Fibroblast of lung (primary cell): Measurements from ENCODE around the gene BLVRB. TPM values are rescaled to one million over a fixed set of nuclear protein-coding genes. Genes with fewer than 3 reads are reported as not detected.
A peak's percentile ranks its signal among the peaks of the same experiment; 100 is the strongest.

ENCODE experiments used
- DNase-seq, 2 donors: peaks; one replicate each; pipeline versions ENCODE4 v3.0.0 to v3.0.0-alpha.2; 2010; ENCODE audit warnings: low read depth in 2 of 2
- H2AFZ ChIP-seq: 2 replicates; pipeline ENCODE4 v1.5.1; 2012; ENCODE audit warnings: low read length, control low read depth, inconsistent platforms
- H3K27ac ChIP-seq: 2 replicates; pipeline ENCODE4 v1.5.1; 2011; ENCODE audit warnings: low read length, control low read depth; ENCODE audit not compliant: insufficient read depth
- H3K27me3 ChIP-seq: 2 replicates; pipeline ENCODE4 v1.5.1; 2011; ENCODE audit warnings: mild to moderate bottlenecking, low read length; ENCODE audit not compliant: control insufficient read depth, insufficient read depth
- H3K36me3 ChIP-seq: 2 replicates; pipeline ENCODE4 v1.5.1; 2011; ENCODE audit warnings: low read length; ENCODE audit not compliant: control insufficient read depth, insufficient read depth
- H3K4me1 ChIP-seq: 2 replicates; pipeline ENCODE4 v1.5.1; 2011; ENCODE audit warnings: low read length; ENCODE audit not compliant: control insufficient read depth, insufficient read depth; ENCODE audit errors: extremely low read depth
- H3K4me2 ChIP-seq: 2 replicates; pipeline ENCODE4 v1.5.1; 2011; ENCODE audit warnings: low read length, control low read depth; ENCODE audit not compliant: insufficient read depth; ENCODE audit errors: extremely low read depth
- H3K4me3 ChIP-seq, 4 experiments: fragments of 200-600 bp in 1 of 4; sonication (generic) in 1 of 4; replicated peaks in 1 of 4; 2 replicates each; pipeline ENCODE4 v1.5.1; 2011 to 2016; ENCODE audit warnings: low read length in 4 of 4, low read depth in 3 of 4, mild to moderate bottlenecking in 3 of 4, control low read depth in 2 of 4, inconsistent platforms in 1 of 4, mixed read lengths in 1 of 4; ENCODE audit not compliant: insufficient read depth in 1 of 4; ENCODE audit errors: control extremely low read depth in 1 of 4
- H3K79me2 ChIP-seq: 2 replicates; pipeline ENCODE4 v1.5.1; 2012; ENCODE audit warnings: mild to moderate bottlenecking, low read length, inconsistent platforms; ENCODE audit not compliant: control insufficient read depth, insufficient read depth
- H3K9ac ChIP-seq: 2 replicates; pipeline ENCODE4 v1.5.1; 2011; ENCODE audit warnings: mild to moderate bottlenecking, low read length, control low read depth; ENCODE audit not compliant: insufficient read depth
- H3K9me3 ChIP-seq: 2 replicates; pipeline ENCODE4 v1.5.1; 2012; ENCODE audit warnings: low read depth, low read length; ENCODE audit not compliant: control insufficient read depth, insufficient read depth
- H4K20me1 ChIP-seq: 2 replicates; pipeline ENCODE4 v1.5.1; 2011; ENCODE audit warnings: low read length; ENCODE audit not compliant: control insufficient read depth, insufficient read depth; ENCODE audit errors: extremely low read depth
- CTCF ChIP-seq, 2 donors: IDR thresholded peaks in 1 of 2; conservative IDR thresholded peaks in 1 of 2; 1 replicate in 1 of 2; 2 replicates in 1 of 2; pipeline ENCODE4 v1.5.1; 2011 to 2012; ENCODE audit warnings: low read length in 2 of 2, control low read depth in 1 of 2, inconsistent platforms in 1 of 2, low read depth in 1 of 2, mild to moderate bottlenecking in 1 of 2
- EZH2 ChIP-seq: IDR thresholded peaks from 2 replicates; pipeline ENCODE4 v1.5.1; 2012; ENCODE audit warnings: low read length, control low read depth, mild to moderate bottlenecking; ENCODE audit errors: missing control alignments
- polyA plus RNA-seq, 2 donors: library from polyadenylated mRNA; depleted of rRNA in 1 of 2; stranded (reverse) in 1 of 2; unstranded in 1 of 2; fragments of >200 nt; gene quantifications; 2 replicates each; pipeline ENCODE4 v1.2.1, GENCODE V29; 2011 to 2012; ENCODE audit warnings: missing spikeins in 1 of 2
- total RNA-seq: library from RNA; depleted of rRNA; stranded (reverse); fragments of >200 nt; gene quantifications from 2 replicates; pipeline ENCODE4 v1.2.1, GENCODE V29; 2014

Gene BLVRB
- total and polyA plus RNA-seq, 2 donors (not counting 1 experiment from before 2014, with no cell fraction given), result 40.0 to 105 TPM

- Histone ChIP-seq H4K20me1 (no peaks in the 10 kb centered on the region), H3K36me3 (peaks cover 16% of the 10 kb centered on the region), H3K4me2 (peak within 1 kb of the TSS; percentile 98), H3K4me1 (peaks cover 7% of the 10 kb centered on the region), H3K27ac (peak within 1 kb of the TSS; percentile 89), H3K9ac (peak within 1 kb of the TSS; percentile 80), H3K27me3 (no peaks in the 10 kb centered on the region), H2AFZ (peak within 1 kb of the TSS; percentile 98), H3K79me2 (peaks cover 34% of the 10 kb centered on the region), H3K4me3 (peak within 1 kb of the TSS; percentile 56 to 94 (median 90)), H3K9me3 (no peaks in the 10 kb centered on the region)
- TF ChIP-seq CTCF (conservative IDR thresholded peaks at IDR 0.05 in 1 of 2, IDR thresholded peaks at IDR 0.05 in 1 of 2; ENCODE audit: low read depth in 1 of 2, low read length in 2 of 2), result no peak
- TF ChIP-seq EZH2, result no peak
- DNase-seq, result peak; percentile 91 to 94
Observed at GRCh38 chr19:40444000-40444824, 21.3 kb downstream of the BLVRB start, which contains the start of gene SERTAD3. SERTAD3 (minus strand) TSS chr19:40444335; CDS start chr19:40442080, 2,255 bp downstream.

GRCh38 chr19:40443131-40443999, 22.2 kb downstream of the BLVRB start:
- H2AFZ ChIP-seq, result no peak overlapping the region
- H3K27me3 ChIP-seq, result no peaks in the 10 kb centered on the region

More at GRCh38 chr19:40443131-40443999, 22.2 kb downstream of the BLVRB start:
- Histone ChIP-seq H4K20me1 (no peaks in the 10 kb centered on the region), H3K9ac (peak overlapping the region; percentile 80), H3K4me3 (peak overlapping the region; percentile 56 to 94 (median 90)), H3K4me1 (peaks cover 7% of the 10 kb centered on the region), H3K36me3 (peaks cover 16% of the 10 kb centered on the region), H3K27ac (peak overlapping the region; percentile 89), H3K9me3 (no peaks in the 10 kb centered on the region), H3K79me2 (peaks cover 34% of the 10 kb centered on the region), H3K4me2 (peak overlapping the region; percentile 11)
- TF ChIP-seq CTCF (conservative IDR thresholded peaks at IDR 0.05 in 1 of 2, IDR thresholded peaks at IDR 0.05 in 1 of 2; ENCODE audit: low read depth in 1 of 2, low read length in 2 of 2), result no peak
- TF ChIP-seq EZH2, result no peak
- peak; percentile 99 to 100 for DNase-seq
